HG02973 (cell line): ENCODE results near the gene TNFRSF11A.

Experiments used
- ATAC-seq: cut with Tn5 transposase; IDR thresholded peaks from one replicate; pipeline ENCODE4 v1.9.1; 2021; ENCODE audit warnings: moderate library complexity; ENCODE audit not compliant: unreplicated experiment

The TNFRSF11A gene

GRCh38 chr18:62377131-62377807 lies 52.2 kb downstream of the TNFRSF11A start:
- ATAC-seq, result no peak

- no peak for ATAC-seq
Observed at GRCh38 chr18:62379051-62379450, 53.9 kb downstream of the TNFRSF11A start.

GRCh38 chr18:62381373-62381772 lies 56.3 kb downstream of the TNFRSF11A start:
- ATAC-seq, result no peak

GRCh38 chr18:62384068-62384467 lies 59.0 kb downstream of the TNFRSF11A start:
- ATAC-seq, result no peak

- no peak for ATAC-seq
Observed at GRCh38 chr18:62384610-62385097, 59.5 kb downstream of the TNFRSF11A start.

- no peak for ATAC-seq
Observed at GRCh38 chr18:62386091-62386490, 61.0 kb downstream of the TNFRSF11A start.

GRCh38 chr18:62386601-62387000 lies 61.5 kb downstream of the TNFRSF11A start:
- no peak for ATAC-seq

GRCh38 chr18:62387257-62387656 lies 62.1 kb downstream of the TNFRSF11A start:
- ATAC-seq, result no peak

GRCh38 chr18:62388855-62389760 lies 64.0 kb downstream of the TNFRSF11A start:
- no peak for ATAC-seq

- no peak for ATAC-seq
Observed at GRCh38 chr18:62389761-62390481, 64.8 kb downstream of the TNFRSF11A start.

GRCh38 chr18:62394006-62394763 lies 69.1 kb downstream of the TNFRSF11A start:
- no peak for ATAC-seq

- ATAC-seq, result no peak
Observed at GRCh38 chr18:62396381-62396780, 71.3 kb downstream of the TNFRSF11A start.

- ATAC-seq, result no peak
Observed at GRCh38 chr18:62396967-62397366, 71.9 kb downstream of the TNFRSF11A start.

- ATAC-seq, result no peak
Observed at GRCh38 chr18:62398291-62398690, 73.2 kb downstream of the TNFRSF11A start.

- no peak for ATAC-seq
Observed at GRCh38 chr18:62399276-62399675, 74.2 kb downstream of the TNFRSF11A start.

- no peak for ATAC-seq
Observed at GRCh38 chr18:62399781-62400308, 74.7 kb downstream of the TNFRSF11A start.

GRCh38 chr18:62400916-62401315 lies 75.8 kb downstream of the TNFRSF11A start:
- ATAC-seq, result no peak

GRCh38 chr18:62402342-62402948 lies 77.3 kb downstream of the TNFRSF11A start:
- no peak for ATAC-seq

- ATAC-seq, result no peak
Observed at GRCh38 chr18:62403120-62403519, 78.0 kb downstream of the TNFRSF11A start.

GRCh38 chr18:62404881-62405280 lies 79.8 kb downstream of the TNFRSF11A start:
- no peak for ATAC-seq
